ENCODE data around the gene ADAMTS3. TPM values are rescaled to one million over a fixed set of nuclear protein-coding genes. Genes with fewer than 3 reads are reported as not detected.

The ADAMTS3 gene
- total and polyA plus RNA-seq, 7 experiments from 2014 or later = 0.07 TPM; not detected in 6

DNA sequence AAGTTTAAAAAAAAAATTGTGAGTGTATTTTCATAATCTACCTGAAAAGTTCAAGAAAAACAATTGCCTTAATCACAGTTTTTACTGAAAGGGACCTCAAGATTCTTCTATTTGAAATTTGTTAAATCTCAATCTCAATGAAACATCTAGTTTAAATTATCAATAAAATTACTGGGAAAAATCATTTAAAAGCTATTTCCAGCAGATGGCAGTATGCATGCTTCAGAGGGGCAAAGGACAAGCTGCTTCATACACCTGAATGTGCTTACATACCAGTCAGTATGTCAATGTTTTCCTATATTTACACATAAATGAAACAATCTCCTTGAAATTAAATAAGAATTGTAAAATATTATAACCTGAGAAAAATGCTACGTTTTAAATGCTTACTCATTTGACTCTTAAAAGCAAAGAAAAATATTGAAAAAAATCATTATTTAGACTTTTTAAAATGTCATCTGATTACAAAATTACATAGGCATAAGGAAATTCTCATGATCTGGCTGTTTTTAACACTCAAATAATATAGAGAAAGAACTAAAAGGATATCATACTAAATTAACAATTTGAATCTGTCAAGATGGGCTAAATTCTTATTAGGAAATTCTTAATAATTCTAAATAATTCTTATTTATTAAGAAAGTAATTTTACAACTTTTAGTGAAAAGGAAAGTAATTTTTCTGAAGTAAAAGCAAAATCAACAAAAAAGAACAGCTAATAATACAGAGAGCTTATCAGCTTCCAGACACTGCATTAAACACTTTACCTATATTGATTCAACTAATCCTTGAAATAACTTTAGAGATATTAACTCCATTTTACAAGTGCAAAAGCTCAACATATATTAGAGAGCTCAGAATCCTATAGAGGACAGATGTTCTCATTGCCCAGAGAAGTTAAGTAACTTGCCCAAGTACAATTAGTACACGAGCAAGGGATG lies 242.1 kb downstream of the ADAMTS3 start:
- H3K4me3 ChIP-seq (ENCODE audit: low read length) = no peak overlapping the region
- H3K9me3 ChIP-seq (ENCODE audit: control insufficient read depth in 2 of 3, low read length in 3 of 3) = no peaks in the 10 kb centered on the region
- intact Hi-C loops (cut with micrococcal nuclease) = loop anchor here (2.0 to 10.0 kb wide), 5 partner anchors 138 to 1328 kb away; partner anchors contain the start of gene ANKRD17 (in 1 of the 2)
- no peaks in the 10 kb centered on the region for H3K4me1 ChIP-seq (ENCODE audit: control insufficient read depth in 2 of 2, insufficient read depth in 2 of 2, low read length in 2 of 2)
- H3K27ac ChIP-seq (ENCODE audit: low read depth, low read length) = no peak overlapping the region
- Mint-ChIP-seq H3K27ac (no peak overlapping the region), H3K9me3 (no peaks in the 10 kb centered on the region), H3K27me3 (peaks cover 0 to 22% (median 10%) of the 10 kb centered on the region in 5 donors), H3K36me3 (no peaks in the 10 kb centered on the region), H3K4me1 (no peaks in the 10 kb centered on the region), H3K4me3 (no peak overlapping the region)
- ATAC-seq = no peak
- CTCF ChIA-PET = no interaction called here
- peak in 1 of 9 donors; percentile 12 for DNase-seq
- POLR2A ChIA-PET = no interaction called here
- H3K36me3 ChIP-seq (ENCODE audit: control insufficient read depth in 2 of 3, insufficient read depth in 3 of 3, low read length in 3 of 3) = no peaks in the 10 kb centered on the region
- no peaks in the 10 kb centered on the region for H3K27me3 ChIP-seq (ENCODE audit: control insufficient read depth in 2 of 2, insufficient read depth in 2 of 2, low read length in 2 of 2)

DNA sequence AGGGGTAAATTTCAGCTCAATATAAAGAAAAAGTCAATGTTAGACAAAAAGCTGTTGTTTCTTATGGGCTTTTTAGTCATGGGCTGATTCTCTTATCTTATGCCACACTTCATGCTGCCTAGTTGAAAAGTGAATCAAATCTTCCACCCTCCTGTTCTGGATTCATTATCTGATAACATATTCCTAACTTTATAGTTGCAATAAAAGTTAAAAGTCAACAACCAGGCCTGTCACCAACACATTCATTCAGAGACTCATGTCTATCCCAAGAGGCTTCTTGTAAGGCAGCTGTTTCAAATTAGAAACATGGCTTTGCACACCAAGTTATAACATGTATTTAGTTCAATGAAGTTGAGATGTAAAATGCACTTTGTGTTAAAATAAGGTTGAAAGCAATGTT lies 243.8 kb downstream of the ADAMTS3 start:
- ChIA-PET POLR2A (no interaction called here), CTCF (no interaction called here)
- Histone ChIP-seq H3K9me3 (ENCODE audit: control insufficient read depth in 2 of 3, low read length in 3 of 3) (no peaks in the 10 kb centered on the region), H3K4me3 (ENCODE audit: low read length) (no peak overlapping the region), H3K27ac (ENCODE audit: low read depth, low read length) (no peak overlapping the region), H3K4me1 (ENCODE audit: control insufficient read depth in 2 of 2, insufficient read depth in 2 of 2, low read length in 2 of 2) (no peaks in the 10 kb centered on the region), H3K27me3 (ENCODE audit: control insufficient read depth in 2 of 2, insufficient read depth in 2 of 2, low read length in 2 of 2) (no peaks in the 10 kb centered on the region), H3K36me3 (ENCODE audit: control insufficient read depth in 2 of 3, insufficient read depth in 3 of 3, low read length in 3 of 3) (no peaks in the 10 kb centered on the region)
- H3K27me3 Mint-ChIP-seq = peaks cover 5 to 28% (median 10%) of the 10 kb centered on the region in 5 donors
- DNase-seq (no peak), ATAC-seq (no peak)
- no peaks in the 10 kb centered on the region for H3K9me3 Mint-ChIP-seq
- no peak overlapping the region for H3K4me3 Mint-ChIP-seq
- H3K27ac Mint-ChIP-seq = no peak overlapping the region
- intact Hi-C loops (cut with micrococcal nuclease) = loop anchor here (5.0 to 10.0 kb wide), 3 partner anchors 140 to 1330 kb away; partner anchors contain the start of gene ANKRD17 (in 1 of the 2)
- no peaks in the 10 kb centered on the region for H3K36me3 Mint-ChIP-seq
- H3K4me1 Mint-ChIP-seq = peaks cover 0 to 3% (median 0%) of the 10 kb centered on the region in 7 donors

DNA sequence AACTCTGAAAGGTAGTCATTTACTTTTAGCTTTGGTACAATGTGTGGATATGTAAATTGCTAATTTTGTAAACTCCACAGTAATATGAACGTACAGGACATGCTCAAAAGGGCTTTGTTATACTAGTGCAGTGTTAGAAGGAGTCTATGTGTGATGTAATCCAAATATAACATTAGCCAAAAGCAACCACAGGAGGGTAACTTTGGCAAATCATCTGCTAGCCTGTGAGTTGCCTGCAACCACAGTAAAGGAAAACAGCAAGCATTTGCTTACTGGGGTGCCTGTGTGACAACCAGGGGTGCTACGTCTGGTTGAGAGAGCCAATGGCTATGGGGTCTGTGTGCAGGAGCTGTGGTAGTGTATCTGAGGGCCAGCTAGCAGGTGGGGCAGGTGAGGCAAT lies 245.8 kb downstream of the ADAMTS3 start:
- peaks cover 5 to 30% (median 15%) of the 10 kb centered on the region in 5 donors for H3K27me3 Mint-ChIP-seq

DNA sequence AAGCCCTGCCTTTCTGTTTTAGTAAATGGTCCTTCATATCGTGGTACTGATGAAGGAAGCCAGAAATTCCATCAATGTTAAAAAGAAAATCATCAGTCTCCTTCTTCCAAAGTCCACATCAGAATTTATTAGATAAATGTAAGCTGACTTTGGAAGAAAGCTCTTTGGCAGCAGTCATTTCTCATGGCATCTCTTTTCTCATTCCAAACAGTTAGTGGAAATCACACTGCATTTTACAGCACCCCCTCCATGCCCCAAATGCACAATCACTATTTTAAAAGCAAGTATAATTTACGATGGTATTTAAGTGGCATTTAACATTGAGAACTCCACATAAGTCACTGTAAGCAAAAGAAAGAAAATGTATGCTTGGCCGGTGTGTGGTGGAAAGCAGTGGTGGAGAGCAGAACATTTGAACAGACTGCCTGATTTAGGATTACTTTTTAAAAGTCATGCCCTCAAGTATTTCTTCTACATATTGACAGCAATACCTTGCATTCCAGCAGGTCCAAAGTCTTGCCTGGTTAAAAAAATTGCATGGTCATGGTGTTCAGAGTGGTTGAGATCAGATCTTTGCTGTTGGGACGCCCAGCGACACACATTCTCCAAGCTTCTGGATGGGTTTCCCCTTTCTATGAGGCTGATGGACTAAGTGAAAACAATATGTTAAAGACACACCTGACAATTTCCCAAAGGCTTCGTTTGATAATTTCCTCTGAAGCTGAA lies 248.6 kb downstream of the ADAMTS3 start:
- H3K4me1 Mint-ChIP-seq = peaks cover 0 to 9% (median 6%) of the 10 kb centered on the region in 7 donors
- H3K27me3 Mint-ChIP-seq = peaks cover 5 to 30% (median 15%) of the 10 kb centered on the region in 5 donors
- DNase-seq = no peak
- ChIA-PET POLR2A (no interaction called here), CTCF (no interaction called here)
- Histone ChIP-seq H3K36me3 (ENCODE audit: control insufficient read depth in 2 of 3, insufficient read depth in 3 of 3, low read length in 3 of 3) (no peaks in the 10 kb centered on the region), H3K9me3 (ENCODE audit: control insufficient read depth in 2 of 3, low read length in 3 of 3) (no peaks in the 10 kb centered on the region), H3K4me3 (ENCODE audit: low read length) (no peak overlapping the region), H3K4me1 (ENCODE audit: control insufficient read depth in 2 of 2, insufficient read depth in 2 of 2, low read length in 2 of 2) (peaks cover 0 to 5% of the 10 kb centered on the region in 2 donors), H3K27me3 (ENCODE audit: control insufficient read depth in 2 of 2, insufficient read depth in 2 of 2, low read length in 2 of 2) (no peaks in the 10 kb centered on the region), H3K27ac (ENCODE audit: low read depth, low read length) (no peak overlapping the region)
- H3K27ac Mint-ChIP-seq = no peak overlapping the region
- intact Hi-C loops (cut with micrococcal nuclease) = loop anchor here (10.0 kb wide), 2 partner anchors 144 to 1334 kb away; no protein-coding TSS in a partner anchor
- ATAC-seq = no peak
- H3K36me3 Mint-ChIP-seq = no peaks in the 10 kb centered on the region
- H3K9me3 Mint-ChIP-seq = no peaks in the 10 kb centered on the region
- H3K4me3 Mint-ChIP-seq = no peak overlapping the region

More for the DNA sequence above, 245.8 kb downstream of the ADAMTS3 start:
- Histone ChIP-seq H3K9me3 (ENCODE audit: control insufficient read depth in 2 of 3, low read length in 3 of 3) (no peaks in the 10 kb centered on the region), H3K27me3 (ENCODE audit: control insufficient read depth in 2 of 2, insufficient read depth in 2 of 2, low read length in 2 of 2) (no peaks in the 10 kb centered on the region), H3K36me3 (ENCODE audit: control insufficient read depth in 2 of 3, insufficient read depth in 3 of 3, low read length in 3 of 3) (no peaks in the 10 kb centered on the region), H3K27ac (ENCODE audit: low read depth, low read length) (no peak overlapping the region), H3K4me1 (ENCODE audit: control insufficient read depth in 2 of 2, insufficient read depth in 2 of 2, low read length in 2 of 2) (peaks cover 0 to 5% of the 10 kb centered on the region in 2 donors), H3K4me3 (ENCODE audit: low read length) (no peak overlapping the region)
- intact Hi-C loops (cut with micrococcal nuclease) = loop anchor here (10.0 kb wide), 2 partner anchors 142 to 1332 kb away; no protein-coding TSS in a partner anchor
- Mint-ChIP-seq H3K9me3 (no peaks in the 10 kb centered on the region), H3K36me3 (no peaks in the 10 kb centered on the region), H3K4me1 (peaks cover 0 to 9% (median 6%) of the 10 kb centered on the region in 7 donors), H3K4me3 (no peak overlapping the region), H3K27ac (no peak overlapping the region)
- ATAC-seq (no peak), DNase-seq (no peak)
- CTCF ChIA-PET = interaction anchor here (0.7 kb wide), 1 partner anchor 651 kb away, joined by 3 read pairs; no protein-coding TSS in a partner anchor
- POLR2A ChIA-PET = no interaction called here

DNA sequence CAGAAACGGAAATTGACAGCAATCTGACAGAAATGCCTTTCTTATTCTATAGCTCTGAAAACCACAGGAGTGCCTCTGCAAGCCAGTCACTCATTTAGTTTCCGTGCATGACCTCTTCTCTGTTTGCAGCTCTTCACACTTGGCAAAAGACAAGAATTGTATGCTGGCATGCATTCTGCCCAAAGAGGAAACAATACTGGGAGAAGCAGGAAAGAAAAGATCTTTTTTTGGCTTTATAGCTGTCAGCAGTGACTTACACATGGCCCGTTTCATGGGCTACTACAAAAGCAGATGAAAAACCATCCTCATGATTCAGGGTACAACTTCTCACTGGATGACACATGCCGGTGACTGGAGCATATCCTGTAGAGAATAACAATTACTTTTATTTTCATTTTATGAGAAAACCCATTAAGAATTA lies 249.4 kb downstream of the ADAMTS3 start:
- ChIA-PET CTCF (no interaction called here), POLR2A (no interaction called here)
- no peaks in the 10 kb centered on the region for H3K9me3 ChIP-seq (ENCODE audit: control insufficient read depth in 2 of 3, low read length in 3 of 3)
- no peak overlapping the region for H3K27ac ChIP-seq (ENCODE audit: low read depth, low read length)
- no peaks in the 10 kb centered on the region for H3K27me3 ChIP-seq (ENCODE audit: control insufficient read depth in 2 of 2, insufficient read depth in 2 of 2, low read length in 2 of 2)
- peak overlapping the region in 1 of 10 donors; percentile 27 for H3K4me3 Mint-ChIP-seq
- H3K36me3 ChIP-seq (ENCODE audit: control insufficient read depth in 2 of 3, insufficient read depth in 3 of 3, low read length in 3 of 3) = no peaks in the 10 kb centered on the region
- ATAC-seq = no peak
- H3K4me3 ChIP-seq (ENCODE audit: low read length) = no peak overlapping the region
- no peaks in the 10 kb centered on the region for H3K36me3 Mint-ChIP-seq
- H3K4me1 ChIP-seq (ENCODE audit: control insufficient read depth in 2 of 2, insufficient read depth in 2 of 2, low read length in 2 of 2) = peaks cover 0 to 5% of the 10 kb centered on the region in 2 donors
- no peak overlapping the region for H3K27ac Mint-ChIP-seq
- peaks cover 0 to 9% (median 6%) of the 10 kb centered on the region in 7 donors for H3K4me1 Mint-ChIP-seq
- H3K27me3 Mint-ChIP-seq = peaks cover 5 to 27% (median 13%) of the 10 kb centered on the region in 5 donors
- H3K9me3 Mint-ChIP-seq = no peaks in the 10 kb centered on the region
- DNase-seq = no peak
- intact Hi-C loops (cut with micrococcal nuclease) = loop anchor here (10.0 kb wide), 2 partner anchors 145 to 1335 kb away; no protein-coding TSS in a partner anchor

DNA sequence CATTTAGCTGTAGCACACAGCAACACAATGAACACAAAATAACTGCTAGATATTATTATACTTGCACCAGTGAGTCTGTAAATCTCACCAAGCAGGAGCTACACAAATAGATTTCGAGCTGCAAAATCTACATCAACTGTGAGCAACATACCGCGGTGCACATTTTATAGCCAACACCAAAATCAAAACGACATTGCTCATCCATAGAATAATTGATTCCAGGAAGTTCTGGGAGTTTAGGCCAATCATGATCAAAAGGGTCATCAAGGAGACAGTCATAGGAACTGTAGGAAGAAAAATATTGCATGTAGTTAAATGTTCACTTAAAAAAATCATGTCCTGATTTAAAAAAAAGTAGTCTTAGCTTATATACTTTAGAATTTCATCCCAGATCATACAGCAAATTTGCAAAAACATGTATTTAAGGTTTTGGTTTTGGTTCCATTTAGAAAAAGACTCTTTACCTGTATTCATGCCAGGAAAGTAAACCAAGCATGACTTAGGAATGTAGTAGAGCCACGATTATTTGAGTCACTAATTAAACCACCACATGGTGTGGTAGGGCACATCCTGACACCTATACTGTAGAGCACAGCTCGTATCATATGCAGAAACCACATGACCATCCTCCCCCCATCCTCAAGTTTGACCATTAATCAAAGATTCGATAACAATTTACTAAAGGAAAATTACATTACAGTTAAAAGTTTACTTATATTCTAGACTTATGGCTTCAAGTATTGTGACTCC lies 250.4 kb downstream of the ADAMTS3 start:
- no peaks in the 10 kb centered on the region for H3K27me3 ChIP-seq (ENCODE audit: control insufficient read depth in 2 of 2, insufficient read depth in 2 of 2, low read length in 2 of 2)
- H3K27me3 Mint-ChIP-seq = peaks cover 5 to 18% (median 5%) of the 10 kb centered on the region in 5 donors
- H3K27ac Mint-ChIP-seq = no peak overlapping the region
- no peaks in the 10 kb centered on the region for H3K36me3 Mint-ChIP-seq
- no peaks in the 10 kb centered on the region for H3K9me3 ChIP-seq (ENCODE audit: control insufficient read depth in 2 of 3, low read length in 3 of 3)
- ChIA-PET POLR2A (no interaction called here), CTCF (no interaction called here)
- no peak overlapping the region for H3K4me3 Mint-ChIP-seq
- no peak overlapping the region for H3K27ac ChIP-seq (ENCODE audit: low read depth, low read length)
- no peak for DNase-seq
- H3K9me3 Mint-ChIP-seq = no peaks in the 10 kb centered on the region
- H3K4me1 ChIP-seq (ENCODE audit: control insufficient read depth in 2 of 2, insufficient read depth in 2 of 2, low read length in 2 of 2) = peaks cover 0 to 5% of the 10 kb centered on the region in 2 donors
- intact Hi-C loops (cut with micrococcal nuclease) = no loop called here
- no peak for ATAC-seq
- peaks cover 0 to 9% (median 6%) of the 10 kb centered on the region in 7 donors for H3K4me1 Mint-ChIP-seq
- H3K4me3 ChIP-seq (ENCODE audit: low read length) = no peak overlapping the region
- no peaks in the 10 kb centered on the region for H3K36me3 ChIP-seq (ENCODE audit: control insufficient read depth in 2 of 3, insufficient read depth in 3 of 3, low read length in 3 of 3)
